Stimulated activated CD8-positive, alpha-beta memory T cell treated with anti-CD3 and anti-CD28 coated beads, Interleukin-4, amount 100 ng/mL, for 1 hour (primary cell): ENCODE measurements around the gene PDE1C.
"Not testable (repeated sequence)": the region's sequence is repeated elsewhere in the genome, so short reads cannot be mapped to it uniquely, and the experiment has no call there.

Experiments used
- DNase-seq, 2 donors: peaks; one replicate each; pipeline ENCODE4 v3.0.0-alpha.2; 2020; ENCODE audit warnings: low read depth in 2 of 2, low spot score in 1 of 2

The PDE1C gene

DNA sequence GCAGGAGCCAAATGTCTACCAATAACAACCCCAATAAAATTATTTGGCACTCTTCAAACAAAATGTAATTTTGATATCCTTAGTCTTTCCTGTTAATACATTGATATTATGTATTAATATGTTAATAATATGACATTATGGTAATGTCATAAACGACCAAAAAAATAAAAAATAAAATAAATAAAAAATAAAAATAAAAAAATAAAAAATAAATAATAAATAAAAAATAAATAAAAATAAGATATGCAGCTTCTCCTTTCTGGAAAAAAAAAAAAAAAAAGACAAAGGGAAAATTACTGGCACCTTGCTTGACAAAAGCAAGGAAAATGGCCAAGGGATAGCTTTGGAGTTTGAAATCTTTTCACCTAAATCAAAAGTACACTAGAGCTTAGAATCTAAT, 214.7 kb downstream of the PDE1C start:
- no peak for DNase-seq

DNA sequence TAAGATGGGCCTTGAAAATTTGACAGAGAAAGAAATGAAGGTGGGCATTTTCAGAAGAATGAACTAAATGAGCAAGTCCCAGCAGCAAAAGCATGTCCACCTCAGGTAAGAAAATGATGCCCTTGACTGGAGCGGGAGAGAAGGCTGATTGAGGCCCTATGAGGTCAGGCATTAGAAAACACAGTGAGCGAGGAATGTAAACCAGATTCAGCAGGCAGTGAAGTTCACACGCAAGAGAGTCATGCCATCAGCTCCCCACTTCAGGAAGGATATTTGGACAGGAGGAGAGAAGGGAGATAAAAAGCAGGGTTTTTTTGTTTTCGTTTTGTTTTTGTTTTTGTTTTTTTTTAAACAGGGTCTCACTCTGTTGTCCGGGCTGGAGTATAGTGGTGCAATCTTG, 216.8 kb downstream of the PDE1C start:
- no peak for DNase-seq

DNA sequence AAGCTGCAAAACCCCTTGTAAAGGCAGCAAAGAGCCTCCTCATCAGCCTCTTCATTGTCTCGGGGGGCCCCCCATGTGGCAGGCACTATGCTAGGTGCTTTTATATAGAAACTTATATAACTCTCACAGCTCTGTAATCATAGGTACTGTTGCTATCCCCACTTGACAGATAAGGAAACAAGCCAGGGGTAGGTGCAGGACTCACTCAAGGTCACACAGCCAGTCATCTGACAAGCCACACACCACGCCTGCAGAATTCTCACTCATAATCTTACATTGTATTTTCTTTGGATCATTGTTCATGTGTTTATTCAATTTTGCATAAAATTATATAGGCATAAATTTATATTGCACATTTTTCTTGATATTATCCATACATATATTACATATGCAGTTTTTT, 217.7 kb downstream of the PDE1C start:
- no peak for DNase-seq

DNA sequence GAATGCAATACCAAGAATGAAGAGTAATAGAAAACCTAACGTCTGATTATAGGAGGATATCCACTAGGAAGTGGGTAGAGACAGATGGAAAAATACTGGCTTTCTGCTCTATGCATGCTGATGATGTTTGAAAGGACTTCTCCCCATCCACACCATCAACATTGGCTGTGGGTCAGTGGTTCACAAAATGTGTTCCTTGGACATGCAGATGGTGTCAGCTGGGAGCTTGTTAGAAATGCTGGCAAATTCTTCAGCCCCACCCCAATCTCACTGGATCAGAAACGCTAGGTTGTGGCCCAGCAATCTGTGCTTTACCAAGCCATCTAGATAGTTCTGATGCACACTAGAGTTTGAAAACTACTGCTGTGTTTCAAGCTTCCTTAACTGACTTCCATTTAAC, 219.1 kb downstream of the PDE1C start:
- no peak for DNase-seq

DNA sequence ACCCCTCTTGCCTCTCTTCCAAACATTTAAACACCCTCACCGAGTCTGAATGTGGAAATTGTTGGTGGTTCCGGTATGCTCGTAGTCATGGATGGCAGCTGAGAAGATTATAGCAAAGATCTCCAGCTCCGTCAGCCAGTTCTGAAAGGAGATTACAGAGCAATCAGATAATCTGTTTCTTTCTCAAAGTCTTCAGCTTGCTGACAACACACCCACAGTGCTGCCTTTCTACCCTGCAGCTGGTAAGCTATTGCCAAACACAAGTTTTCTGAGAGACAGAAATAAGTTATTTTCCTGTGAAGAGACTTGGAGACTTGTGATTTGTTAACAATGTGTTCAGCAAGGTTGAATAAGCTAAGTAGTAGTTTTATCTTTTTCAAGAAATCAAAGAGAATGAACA, 219.6 kb downstream of the PDE1C start:
- DNase-seq: no peak

DNA sequence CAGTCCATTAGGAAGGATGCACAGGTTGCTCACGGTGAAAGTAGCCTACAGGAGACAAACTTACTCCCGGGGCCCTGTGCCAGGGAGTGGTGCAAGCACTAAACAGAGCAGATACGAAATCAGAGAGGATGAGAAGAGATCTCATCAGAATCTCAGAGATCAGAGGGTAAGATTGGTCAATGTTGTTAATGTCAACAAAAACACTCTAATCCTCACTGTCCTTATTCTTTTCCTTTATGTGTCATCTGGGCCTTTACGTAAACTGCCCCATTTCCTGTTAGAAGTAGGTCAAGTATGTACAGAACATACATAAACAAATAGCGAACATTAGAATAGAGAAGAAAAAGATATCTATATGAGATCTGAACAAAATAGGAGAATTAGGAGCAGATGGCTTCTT, 220.1 kb downstream of the PDE1C start:
- DNase-seq: no peak

DNA sequence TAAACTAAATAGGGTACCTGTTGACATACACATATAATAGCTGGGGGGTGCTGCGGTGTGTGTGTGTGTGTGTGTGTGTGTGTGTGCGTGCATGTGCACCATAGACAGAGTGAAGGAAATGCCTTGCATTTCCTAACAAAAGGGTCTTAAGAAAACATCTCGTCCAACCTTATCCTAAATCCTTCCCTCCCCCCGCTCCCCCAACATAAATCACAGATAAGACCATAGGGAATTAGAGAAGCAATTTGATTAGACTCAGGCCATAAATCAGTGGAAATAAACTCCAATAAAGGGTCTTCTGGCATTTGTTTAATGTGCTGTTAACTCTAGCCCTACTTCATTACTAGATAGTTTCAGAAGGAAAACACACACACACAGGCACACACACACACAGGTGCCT, 234.7 kb downstream of the PDE1C start:
- DNase-seq: no peak

DNA sequence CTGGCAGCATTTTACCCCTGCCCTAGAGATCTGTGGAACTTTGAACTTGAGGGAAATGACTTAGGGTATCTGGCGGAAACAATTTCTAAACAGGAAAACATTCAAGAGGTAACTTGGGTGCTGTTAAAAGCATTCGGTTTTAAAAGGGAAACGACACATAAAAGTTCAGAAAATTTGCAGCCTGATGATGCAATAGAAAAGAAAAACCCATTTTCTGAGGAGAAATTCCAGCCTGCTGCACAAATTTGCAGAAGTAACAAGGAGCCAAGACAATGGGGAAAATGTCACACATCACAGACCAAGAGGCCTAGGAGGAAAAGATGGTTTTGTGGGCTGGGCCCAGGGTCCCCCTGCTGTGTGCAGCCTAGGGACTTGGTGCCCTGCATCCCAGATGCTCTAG, 236.6 kb downstream of the PDE1C start:
- DNase-seq: not testable (repeated sequence)

DNA sequence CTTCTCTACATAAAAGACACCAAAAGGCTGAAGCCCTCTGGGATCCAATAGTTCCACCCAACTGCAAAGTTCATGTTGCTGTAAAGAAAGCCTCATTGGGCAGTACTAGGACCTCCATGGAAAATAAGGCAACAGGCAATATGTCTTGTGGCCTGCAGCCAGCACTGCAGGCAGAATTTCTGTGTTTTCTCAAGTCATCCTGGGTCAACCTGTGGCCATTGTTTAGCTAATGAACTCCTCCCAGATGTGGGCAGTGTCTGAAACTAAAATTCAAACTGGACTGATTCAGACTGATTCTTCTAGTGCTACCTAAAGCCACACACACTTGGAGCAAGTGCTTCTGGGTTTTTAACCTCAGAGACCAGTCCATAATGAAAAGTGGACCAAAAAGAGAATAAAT, 241.7 kb downstream of the PDE1C start:
- DNase-seq: no peak

DNA sequence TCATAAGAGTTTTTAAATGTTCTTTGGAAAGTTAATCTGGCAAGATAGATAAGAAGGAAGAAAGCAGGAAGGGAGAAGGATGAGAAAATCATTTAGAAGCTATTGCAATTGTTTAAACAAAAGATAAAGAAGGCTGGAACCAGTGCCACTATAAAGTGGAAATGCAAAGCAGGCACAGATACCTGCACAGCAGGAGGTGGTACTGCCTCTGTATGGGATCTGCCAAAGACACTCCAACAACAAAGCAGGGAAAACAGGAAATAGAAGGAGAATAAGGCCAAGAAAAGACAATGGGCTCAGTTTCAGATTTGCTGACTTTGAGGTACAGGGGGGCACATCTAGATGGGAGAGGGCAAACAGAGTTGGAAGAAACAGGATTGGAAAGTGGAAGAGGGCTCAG, 244.6 kb downstream of the PDE1C start:
- no peak for DNase-seq

DNA sequence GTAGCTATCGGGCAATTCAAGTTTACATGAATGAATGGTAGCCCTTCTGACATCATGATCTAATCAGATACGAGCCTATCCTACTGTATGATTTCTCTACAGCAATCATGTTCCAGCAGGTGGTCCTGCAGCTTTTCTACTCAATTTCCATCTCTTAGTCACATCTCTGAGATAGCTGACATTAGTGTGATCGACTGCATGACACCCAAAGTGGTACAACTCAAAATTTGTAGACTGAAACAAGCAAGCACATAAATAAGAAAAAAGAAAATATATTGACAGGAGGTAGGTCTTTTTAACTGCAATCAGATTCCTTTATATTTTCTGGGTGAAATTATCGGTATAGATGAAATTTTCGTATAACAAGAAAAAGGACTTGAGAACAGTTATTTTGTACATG, 251.2 kb downstream of the PDE1C start:
- DNase-seq: no peak

DNA sequence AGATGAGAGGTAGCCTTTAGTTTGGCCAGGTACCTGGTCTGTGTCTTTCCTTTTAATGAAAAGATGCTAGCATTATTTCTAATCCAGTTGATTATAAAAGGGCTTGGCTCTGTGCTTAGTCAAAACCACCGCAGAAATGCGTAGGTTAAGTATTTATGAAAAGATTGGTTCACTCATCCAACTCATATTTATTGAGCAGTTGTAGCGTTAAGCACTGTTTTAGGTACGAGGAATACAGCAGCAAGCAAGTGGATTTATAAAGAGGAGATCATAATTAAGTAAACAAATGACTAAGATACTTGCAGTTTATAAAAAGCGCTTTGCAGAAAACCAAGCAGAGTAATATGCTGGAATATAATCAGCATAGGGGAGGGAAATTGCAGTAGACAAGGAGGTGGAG, 253.4 kb downstream of the PDE1C start:
- no peak for DNase-seq

DNA sequence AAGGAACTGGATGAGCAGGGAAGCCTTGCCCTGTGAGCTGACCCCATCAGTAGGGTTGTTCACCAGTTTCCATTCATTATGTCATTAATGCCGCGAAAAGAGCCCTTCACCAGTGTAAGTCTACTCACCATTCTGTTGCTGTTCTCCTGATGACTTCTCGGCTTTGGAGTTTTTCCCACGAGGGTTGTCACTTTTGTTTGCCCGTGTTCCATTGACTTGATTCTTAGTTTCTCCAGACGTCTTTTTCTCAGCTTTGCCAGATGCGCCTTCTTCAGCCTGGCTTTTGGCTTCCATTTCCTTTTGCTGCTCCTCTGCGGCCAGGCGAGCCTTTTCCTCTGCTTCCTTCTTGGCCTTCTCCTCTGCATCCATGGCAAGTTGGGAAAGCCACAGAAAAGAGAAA, 254.4 kb downstream of the PDE1C start:
- DNase-seq: no peak

DNA sequence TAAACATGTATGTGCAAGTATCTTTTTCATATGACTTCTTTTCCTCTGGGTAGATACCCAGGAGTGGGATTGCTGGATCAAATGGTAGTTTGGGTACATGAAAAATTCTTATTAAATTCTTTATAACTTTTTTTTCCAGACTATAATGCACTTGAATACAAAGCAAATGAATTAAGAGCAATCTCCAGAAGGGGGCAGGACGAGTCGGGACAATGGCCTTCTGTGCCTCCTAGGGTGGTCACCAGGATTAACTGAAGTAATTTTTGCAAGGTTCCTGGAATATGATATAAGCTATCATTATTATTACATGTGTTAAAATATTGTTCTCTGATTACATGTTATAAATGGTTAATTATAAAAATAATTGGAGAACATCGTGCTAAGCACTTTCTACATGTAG, 256.0 kb downstream of the PDE1C start:
- DNase-seq: no peak

DNA sequence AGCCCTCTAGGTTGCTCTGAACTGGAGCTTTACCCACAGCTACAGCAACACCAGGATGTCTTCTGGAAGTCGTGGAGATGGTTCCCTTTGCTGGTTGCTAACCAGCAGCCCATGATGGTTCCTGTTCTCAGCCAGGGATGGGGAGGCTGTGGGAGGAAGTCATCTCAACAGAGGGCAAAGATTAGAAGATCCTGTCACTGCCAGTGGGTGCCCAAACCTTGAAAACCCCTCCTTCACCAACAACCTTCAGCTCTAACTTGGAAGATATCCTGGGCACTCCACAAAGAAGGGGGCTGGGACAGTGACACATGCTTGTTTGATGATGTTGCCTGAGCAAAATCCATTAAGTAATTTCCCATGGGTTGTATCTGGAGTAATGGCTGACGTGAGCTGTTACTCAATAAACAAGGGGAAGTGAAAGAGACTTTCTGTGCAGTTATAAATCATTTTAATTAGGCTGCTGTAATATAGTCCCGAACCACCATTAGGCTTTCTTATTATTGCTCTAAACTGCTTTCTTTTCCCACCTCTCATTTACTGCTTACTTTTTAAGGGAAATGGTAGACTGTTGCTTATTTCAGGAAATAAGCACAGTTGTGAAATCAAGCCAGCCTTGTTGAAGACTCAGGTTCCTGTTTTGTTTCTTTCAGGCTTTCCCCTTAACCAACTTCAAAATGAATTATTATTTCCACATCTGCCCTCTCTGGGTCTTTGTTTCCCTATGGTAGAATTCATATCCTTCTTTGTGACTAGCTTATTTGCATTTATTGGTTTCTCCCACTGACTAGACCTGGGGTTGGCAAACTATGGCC, 258.4 kb downstream of the PDE1C start:
- DNase-seq: no peak

DNA sequence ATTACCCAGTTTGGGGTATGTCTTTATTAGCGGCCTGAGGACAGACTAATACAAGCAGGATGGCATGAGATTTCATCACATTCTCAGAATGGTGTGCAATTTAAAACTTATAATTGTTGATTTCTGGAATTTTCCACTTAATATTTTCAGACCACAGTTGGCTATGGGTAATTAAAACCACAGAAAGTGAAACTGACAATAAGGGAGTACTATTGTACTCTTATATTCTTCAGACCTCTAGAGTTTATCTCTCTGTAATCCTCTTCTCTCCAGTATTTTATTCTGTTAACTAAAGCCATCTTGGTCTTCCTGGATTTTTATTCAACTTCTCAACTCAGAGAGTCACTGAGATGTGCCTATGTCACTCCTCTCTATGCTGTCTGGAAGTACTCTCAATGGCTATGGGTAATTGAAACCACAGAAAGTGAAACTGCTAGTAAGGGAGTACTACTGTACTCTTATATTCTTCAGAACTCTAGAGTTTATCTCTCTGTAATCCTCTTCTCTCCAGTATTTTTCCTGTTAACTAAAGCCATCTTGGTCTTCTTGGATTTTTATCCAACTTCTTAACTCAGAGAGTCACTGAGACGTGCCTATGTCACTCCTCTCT, 264.9 kb downstream of the PDE1C start:
- DNase-seq: no peak

DNA sequence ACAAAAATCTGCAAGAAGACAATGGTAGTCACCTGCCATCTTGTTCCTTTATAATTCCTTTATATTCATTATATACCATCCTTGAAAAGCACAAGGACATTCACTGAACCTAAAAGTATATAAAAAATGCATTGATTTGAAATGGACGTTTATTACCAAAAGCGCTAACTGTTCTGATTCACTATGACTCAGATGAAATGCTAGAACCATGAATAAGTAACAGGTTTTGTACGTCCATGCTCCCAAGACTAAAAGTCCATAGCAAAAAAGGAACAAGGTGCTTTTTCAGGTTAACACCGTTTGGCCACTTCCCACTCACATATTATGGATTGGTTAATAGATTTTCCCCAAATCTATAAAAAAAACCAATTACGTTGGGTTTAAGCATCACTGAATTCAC, 273.8 kb downstream of the PDE1C start:
- no peak for DNase-seq

DNA sequence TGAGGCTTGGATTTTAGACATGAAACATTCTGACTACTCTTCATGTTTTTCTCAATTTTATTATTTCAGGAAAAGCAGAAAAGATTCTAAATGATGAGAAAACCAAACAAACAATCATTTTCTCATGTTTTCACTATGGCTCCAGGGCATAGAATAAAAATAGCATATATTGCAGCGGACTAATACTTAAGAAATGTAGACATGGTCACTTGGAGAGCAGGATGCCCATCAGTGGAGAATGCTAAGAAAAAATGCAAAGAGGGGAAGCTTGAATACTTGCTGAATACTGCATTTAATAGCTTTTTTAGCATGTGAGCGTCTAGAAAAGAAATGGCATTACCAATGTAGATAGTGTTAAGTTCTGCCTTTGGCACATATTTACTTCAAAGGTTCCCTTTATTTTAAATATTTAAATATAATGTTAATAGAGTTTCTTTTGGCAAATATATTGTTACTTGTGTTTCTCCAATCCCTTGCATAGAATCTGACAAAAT, 275.3 kb downstream of the PDE1C start:
- no peak for DNase-seq

DNA sequence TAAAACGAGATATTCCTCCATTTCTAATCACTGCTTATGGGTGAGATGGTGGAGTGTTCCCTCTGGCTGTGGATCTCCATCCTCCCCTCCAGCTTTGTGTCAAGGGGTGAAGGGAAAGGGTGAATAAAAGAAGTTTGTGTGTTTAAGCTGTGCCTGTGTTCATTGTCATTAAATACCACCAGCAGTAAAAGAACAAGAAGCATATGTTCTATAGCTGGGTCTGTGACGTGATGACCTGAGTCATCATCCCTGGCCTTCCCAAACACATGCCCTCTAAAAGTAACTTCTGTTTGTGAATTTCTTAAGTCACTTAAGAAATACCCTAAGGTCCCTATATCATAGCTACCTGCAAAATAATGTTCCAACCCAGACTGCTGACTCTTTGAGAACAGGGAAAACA, 278.3 kb downstream of the PDE1C start:
- no peak for DNase-seq

DNA sequence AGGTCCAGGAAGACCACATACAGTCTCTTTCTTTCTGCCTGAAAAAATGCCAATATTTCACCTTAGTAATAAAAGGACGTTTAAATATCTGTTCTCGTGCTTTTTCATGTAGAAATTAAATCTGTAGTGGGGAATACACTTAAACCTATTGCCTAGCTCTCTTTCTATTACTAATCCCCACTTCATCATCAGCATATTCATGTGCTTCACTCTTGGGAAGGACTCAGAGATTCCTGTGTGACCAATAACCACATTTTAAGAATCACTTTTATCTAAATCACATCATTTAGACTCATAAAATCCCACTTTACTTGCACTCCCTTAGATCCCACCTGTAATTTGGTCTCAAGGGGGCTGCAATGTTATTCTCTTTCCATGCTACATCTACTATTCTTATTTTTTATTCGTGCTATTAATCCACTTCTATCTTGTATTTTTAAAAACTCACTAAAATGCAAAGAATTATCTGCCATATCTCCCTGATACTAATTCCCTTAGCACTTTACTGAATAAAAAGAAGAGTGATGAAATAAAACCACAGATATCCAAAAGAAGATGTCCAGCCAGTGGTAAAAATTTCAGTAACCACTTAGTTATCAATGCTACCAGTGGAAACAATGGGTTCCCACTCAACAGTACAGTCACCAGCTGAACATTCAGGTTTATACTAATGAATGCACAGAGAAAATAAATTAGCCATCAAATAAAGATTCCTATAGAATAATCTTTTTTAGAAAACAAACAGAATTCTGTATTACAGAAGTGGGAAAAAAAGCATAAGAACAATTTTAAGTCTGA, 281.1 kb downstream of the PDE1C start:
- DNase-seq: no peak

DNA sequence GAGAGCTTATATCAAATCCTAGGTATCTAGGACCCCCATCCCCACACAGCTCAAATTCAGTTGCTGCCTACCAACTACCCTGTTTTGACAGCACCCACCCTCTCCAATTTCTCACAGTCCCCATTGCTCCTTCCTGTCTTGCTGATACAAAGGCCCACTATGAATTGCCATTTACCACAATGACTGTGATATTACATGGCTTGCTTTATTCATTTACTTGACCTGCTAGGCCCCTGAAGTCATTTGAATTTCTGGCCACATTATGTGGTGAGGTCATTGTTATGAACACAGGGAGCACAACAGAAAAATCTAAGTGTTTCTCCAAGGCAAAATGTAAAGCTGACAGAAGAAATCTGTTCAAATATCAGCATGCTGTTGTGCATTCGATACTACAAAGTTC, 281.8 kb downstream of the PDE1C start:
- DNase-seq: no peak

DNA sequence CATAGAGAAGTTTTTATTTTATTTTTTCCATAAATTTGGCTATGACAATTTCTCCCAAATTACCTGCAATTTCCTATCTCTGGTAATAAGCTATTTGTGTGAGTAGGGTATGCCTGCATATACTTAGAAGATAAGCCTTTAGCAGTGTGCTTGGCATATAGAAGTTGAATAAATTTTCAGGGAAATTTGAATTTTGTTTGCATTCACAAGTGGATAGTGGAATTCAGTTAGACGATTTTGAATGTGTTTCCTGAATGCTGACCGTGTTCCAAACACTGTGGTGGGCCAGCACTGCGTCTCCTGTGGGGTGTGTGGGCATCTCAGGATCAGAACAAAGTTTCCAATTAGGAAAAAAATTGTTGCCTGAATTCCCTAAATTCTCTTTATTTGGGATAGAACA, 283.9 kb downstream of the PDE1C start:
- no peak for DNase-seq
